HepG2 (cell line): Measurements from ENCODE around the gene AP1M2. TPM values are rescaled to one million over a fixed set of nuclear protein-coding genes. Genes with fewer than 3 reads are reported as not detected.

Source experiments
- ATAC-seq: fragments of 200-7000 bp; cut with Tn5 transposase; 3 replicates; pipeline ENCODE4 v1.9.1; 2020; ENCODE audit warnings: mild to moderate bottlenecking, moderate library complexity
- BruUV-seq: library from RNA; stranded (reverse); fragments of 400-500 nt; replicated peaks from 2 replicates; lab custom pipeline; 2021; lab: Mats Ljungman, UMichigan
- CTCF ChIA-PET: fragments of 300-600 bp; formaldehyde crosslinking; extraction: SDS; loops from one replicate; lab custom pipeline; 2021; ENCODE audit warnings: low total read pairs, inconsistent platforms, low intra/inter-chr PET ratio; lab: Yijun Ruan, JAX
- POLR2A ChIA-PET: fragments of 350-600 bp; sonication (Branson Sonifier 250); formaldehyde crosslinking; loops from one replicate; lab custom pipeline; 2020; ENCODE audit warnings: antibody characterized with exemption, inconsistent platforms; lab: Yijun Ruan, JAX
- DNase-seq: peaks from one replicate; pipeline ENCODE4 v3.0.0-alpha.2; 2015; ENCODE audit warnings: low spot score
- FAIRE-seq: peaks from 3 replicates; lab custom pipeline; 2011; peaks lifted over from hg19 to GRCh38; lab: Jason Lieb, UNC
- H2AFZ ChIP-seq: one replicate; pipeline ENCODE4 v1.6.1; 2011; ENCODE audit warnings: low read length, inconsistent platforms
- H3K27ac ChIP-seq: fragments of 300-600 bp; 3 replicates; pipeline ENCODE4 v1.8.0; 2011; ENCODE audit warnings: mixed run types, mild to moderate bottlenecking, mixed read lengths, low read length, inconsistent platforms; ENCODE audit not compliant: insufficient read depth; ENCODE audit errors: extremely low read length
- H3K27me3 ChIP-seq, 2 experiments: fragments of 200-600 bp in 1 of 2; 2 replicates in 1 of 2; 3 replicates in 1 of 2; pipeline versions ENCODE4 v1.6.0 to v1.8.0; 2011; ENCODE audit warnings: low read length in 2 of 2, mild to moderate bottlenecking in 2 of 2, moderate library complexity in 2 of 2, inconsistent platforms in 1 of 2; ENCODE audit not compliant: insufficient read depth in 2 of 2, control insufficient read depth in 1 of 2
- H3K36me3 ChIP-seq, 2 experiments: fragments of 200-600 bp in 1 of 2; replicated peaks in 1 of 2; 2 replicates in 1 of 2; 3 replicates in 1 of 2; pipeline versions ENCODE4 v1.5.1 to v1.8.0; 2011; ENCODE audit warnings: low read length in 2 of 2, inconsistent platforms in 1 of 2; ENCODE audit not compliant: insufficient read depth in 2 of 2, control insufficient read depth in 1 of 2
- H3K4me1 ChIP-seq: 2 replicates; pipeline ENCODE4 v1.5.1; 2012; ENCODE audit warnings: low read length, inconsistent platforms; ENCODE audit not compliant: insufficient read depth
- H3K4me2 ChIP-seq: 2 replicates; pipeline ENCODE4 v1.6.0; 2011; ENCODE audit warnings: low read depth, low read length, inconsistent platforms
- H3K4me3 ChIP-seq, 3 experiments: fragments of 200-600 bp in 1 of 3; sonication (generic), shearing (Covaris generic) in 1 of 3; replicated peaks in 1 of 3; 2 replicates each; pipeline ENCODE4 v1.5.1; 2011 to 2016; ENCODE audit warnings: low read length in 3 of 3, inconsistent platforms in 2 of 3, low read depth in 2 of 3, mild to moderate bottlenecking in 2 of 3, control low read depth in 1 of 3, mixed read lengths in 1 of 3; ENCODE audit not compliant: insufficient read depth in 1 of 3
- H3K79me2 ChIP-seq: one replicate; pipeline ENCODE4 v1.6.1; 2011; ENCODE audit warnings: low read length, inconsistent platforms; ENCODE audit not compliant: insufficient read depth
- H3K9ac ChIP-seq: 2 replicates; pipeline ENCODE4 v1.6.0; 2011; ENCODE audit warnings: mild to moderate bottlenecking, low read depth, low read length, inconsistent platforms; ENCODE audit not compliant: insufficient read depth
- H3K9me3 ChIP-seq: 2 replicates; pipeline ENCODE4 v1.5.1; 2012; ENCODE audit warnings: mild to moderate bottlenecking, low read length
- H4K20me1 ChIP-seq: 2 replicates; pipeline ENCODE4 v1.6.0; 2011; ENCODE audit warnings: inconsistent platforms, mild to moderate bottlenecking, low read length, moderate library complexity; ENCODE audit not compliant: insufficient read depth
- AGO2 ChIP-seq: fragments of 200-400 bp; formaldehyde crosslinking; optimal IDR thresholded peaks from 2 replicates; pipeline ENCODE3; 2017; ENCODE audit warnings: mild to moderate bottlenecking, low read depth, low read length, moderate library complexity
- ARID2 ChIP-seq: sonication (generic); formaldehyde crosslinking; IDR thresholded peaks from 2 replicates; pipeline ENCODE4 v1.8.1; 2022; ENCODE audit warnings: mild to moderate bottlenecking, missing genetic modification reagents, borderline replicate concordance
- CEBPZ ChIP-seq: IDR thresholded peaks from 2 replicates; pipeline ENCODE4 v1.6.1; 2012; ENCODE audit warnings: low read length, improper control_type of control experiment
- KLF9 ChIP-seq: IDR thresholded peaks from 2 replicates; pipeline ENCODE4 v1.6.1; 2016; ENCODE audit warnings: low read depth
- NKX3-1 ChIP-seq: sonication (generic); formaldehyde crosslinking; IDR thresholded peaks from 2 replicates; pipeline ENCODE4 v1.5.0; 2020; ENCODE audit warnings: missing genetic modification reagents
- PCBP1 ChIP-seq: fragments of 200-400 bp; formaldehyde crosslinking; IDR thresholded peaks from 2 replicates; pipeline ENCODE4 v1.6.1; 2017; ENCODE audit warnings: mild to moderate bottlenecking, low read depth, low read length, borderline replicate concordance
- POGZ ChIP-seq: sonication (generic); formaldehyde crosslinking; IDR thresholded peaks from 2 replicates; pipeline ENCODE4 v1.4.0; 2020; ENCODE audit warnings: mild to moderate bottlenecking, missing genetic modification reagents
- SUZ12 ChIP-seq: fragments of 150-350 bp; IDR thresholded peaks from 2 replicates; pipeline ENCODE4 v1.6.1; 2014; ENCODE audit warnings: low read depth, low read length
- ZBTB1 ChIP-seq: sonication (generic); formaldehyde crosslinking; IDR thresholded peaks from 2 replicates; pipeline ENCODE4 v1.4.0; 2020; ENCODE audit warnings: missing genetic modification reagents, borderline replicate concordance
- ZC3H13 ChIP-seq: sonication (generic); formaldehyde crosslinking; IDR thresholded peaks from 2 replicates; pipeline ENCODE4 v1.8.1; 2023; ENCODE audit warnings: mild to moderate bottlenecking, missing genetic modification reagents, moderate library complexity
- ZFY ChIP-seq: sonication (generic); formaldehyde crosslinking; IDR thresholded peaks from 2 replicates; pipeline ENCODE4 v1.4.0; 2020; ENCODE audit warnings: missing genetic modification reagents
- ZGPAT ChIP-seq: IDR thresholded peaks from 2 replicates; pipeline ENCODE4 v1.6.1; 2016; ENCODE audit warnings: mild to moderate bottlenecking
- ZKSCAN5 ChIP-seq: sonication (generic); formaldehyde crosslinking; IDR thresholded peaks from 2 replicates; pipeline ENCODE4 v1.5.1; 2020; ENCODE audit warnings: mild to moderate bottlenecking, missing genetic modification reagents
- ZMYM3 ChIP-seq: sonication (generic); formaldehyde crosslinking; IDR thresholded peaks from 2 replicates; pipeline ENCODE4 v1.5.1; 2020; ENCODE audit warnings: mild to moderate bottlenecking, missing genetic modification reagents
- ZNF20 ChIP-seq: sonication (generic); formaldehyde crosslinking; IDR thresholded peaks from 2 replicates; pipeline ENCODE4 v1.4.0; 2020; ENCODE audit warnings: mild to moderate bottlenecking, moderate library complexity, missing genetic modification reagents
- ZNF264 ChIP-seq: sonication (generic); formaldehyde crosslinking; IDR thresholded peaks from 2 replicates; pipeline ENCODE4 v1.4.0; 2020; ENCODE audit warnings: missing genetic modification reagents
- ZNF281 ChIP-seq: sonication (generic); formaldehyde crosslinking; IDR thresholded peaks from 2 replicates; pipeline ENCODE4 v1.4.0; 2020; ENCODE audit warnings: missing genetic modification reagents, borderline replicate concordance
- ZNF672 ChIP-seq: sonication (generic); formaldehyde crosslinking; IDR thresholded peaks from 2 replicates; pipeline ENCODE4 v1.8.1; 2022; ENCODE audit warnings: missing genetic modification reagents
- ZZZ3 ChIP-seq: sonication (generic); formaldehyde crosslinking; IDR thresholded peaks from 2 replicates; pipeline ENCODE4 v1.4.0; 2020; ENCODE audit warnings: missing genetic modification reagents, mild to moderate bottlenecking, borderline replicate concordance
- WGBS: methylation state at CpG from one replicate; pipeline ENCODE4 v1.1.6; 2017; ENCODE audit warnings: low lambda C conversion rate; 5-methylcytosine and 5-hydroxymethylcytosine counted together
- in situ Hi-C: cut with HindIII; loops from 2 replicates; pipeline ENCODE4 v1.10.0; 2017; ENCODE audit warnings: low pct_unique_long_range_greater_than_20kb; ENCODE audit not compliant: extremely low pct_ligation_motif_present
- intact Hi-C: fragments of 100-400 bp; cut with micrococcal nuclease; formaldehyde crosslinking; loops from one replicate; pipeline ENCODE4 v1.10.0; 2022; ENCODE audit not compliant: unreplicated experiment
- polyA plus RNA-seq, 8 experiments: library from polyadenylated mRNA; depleted of rRNA in 3 of 8; stranded (reverse) in 7 of 8; unstranded in 1 of 8; fragments of >200 nt; fragmentation: Illumina TruSeq in 4 of 8; extraction: Trizol in 4 of 8; gene quantifications; 2 replicates each; pipeline versions ENCODE4 v1.2.1 to v1.2.3, GENCODE V29; 2011 to 2016; ENCODE audit warnings: low read depth in 4 of 8, missing spikeins in 1 of 8, mixed read lengths in 1 of 8; ENCODE audit not compliant: insufficient read depth in 1 of 8
- total RNA-seq, 5 experiments: library from RNA; depleted of rRNA; stranded (reverse); fragments of >200 nt; fragmentation: Illumina TruSeq; extraction: Trizol; gene quantifications; 2 replicates each; pipeline ENCODE4 v1.2.3, GENCODE V29; 2016; ENCODE audit warnings: low read depth in 1 of 5

AP1M2 gene
- total and polyA plus RNA-seq, 2 of the 13 experiments (the other 11 are each of a cell fraction or from before 2014, with no cell fraction given) = 6.3 to 76.8 TPM

GRCh38 chr19:10553087-10553667 lies 33.9 kb downstream of the AP1M2 start:
- ATAC-seq (peak; percentile 9; the same call in 1 of the 3 replicates), DNase-seq (no peak), FAIRE-seq (no peak)
- H3K27ac ChIP-seq = no peak overlapping the region
- H3K9ac ChIP-seq = no peak overlapping the region
- ChIA-PET CTCF (no interaction called here), POLR2A (interaction anchor here (1.1 to 1.9 kb wide), 5 partner anchors 10 to 49 kb away, joined by 3 to 4 read pairs (median 4); no protein-coding TSS in a partner anchor)
- 95% methylated on average over 11 of the region's 13 CpGs for WGBS
- in situ Hi-C loops (no loop called here), intact Hi-C loops (no loop called here)
- H3K27me3 ChIP-seq = no peaks in the 10 kb centered on the region
- peaks cover 15 to 71% of the 10 kb centered on the region in 2 experiments for H3K36me3 ChIP-seq
- H2AFZ ChIP-seq = no peak overlapping the region
- H4K20me1 ChIP-seq = no peaks in the 10 kb centered on the region
- no peaks in the 10 kb centered on the region for H3K9me3 ChIP-seq
- no peak overlapping the region for H3K4me2 ChIP-seq
- TSS peak; percentile 81 for BruUV-seq
- no peak overlapping the region for H3K4me3 ChIP-seq
- H3K79me2 ChIP-seq = no peaks in the 10 kb centered on the region
- H3K4me1 ChIP-seq = no peaks in the 10 kb centered on the region
- TF ChIP-seq PCBP1 (no peak), ZZZ3 (CRISPR knock-in tag) (no peak), AGO2 (peak; percentile 52), ZNF672 (CRISPR knock-in tag) (no peak), ZNF264 (CRISPR knock-in tag) (no peak), CEBPZ (no peak), ZGPAT (no peak), ZBTB1 (CRISPR knock-in tag) (no peak), ZKSCAN5 (no peak), ZFY (no peak), ZNF20 (CRISPR knock-in tag) (no peak), SUZ12 (no peak), ARID2 (no peak), NKX3-1 (no peak), ZNF281 (CRISPR knock-in tag) (no peak), POGZ (no peak), ZC3H13 (0 out of 2 replicates have a peak, but pooled peaks have one; percentile 48), ZMYM3 (CRISPR knock-in tag) (0 out of 2 replicates have a peak, but pooled peaks have one; percentile 11), KLF9 (CRISPR knock-in tag) (no peak)
